Raji (cell line): ENCODE results near the gene UCK1.

Experiments
- POLR2A ChIP-seq: IDR thresholded peaks from 2 replicates; pipeline ENCODE4 v1.6.1; 2011; ENCODE audit warnings: low read depth, low read length, control low read depth; ENCODE audit not compliant: insufficient read depth

The UCK1 gene

DNA sequence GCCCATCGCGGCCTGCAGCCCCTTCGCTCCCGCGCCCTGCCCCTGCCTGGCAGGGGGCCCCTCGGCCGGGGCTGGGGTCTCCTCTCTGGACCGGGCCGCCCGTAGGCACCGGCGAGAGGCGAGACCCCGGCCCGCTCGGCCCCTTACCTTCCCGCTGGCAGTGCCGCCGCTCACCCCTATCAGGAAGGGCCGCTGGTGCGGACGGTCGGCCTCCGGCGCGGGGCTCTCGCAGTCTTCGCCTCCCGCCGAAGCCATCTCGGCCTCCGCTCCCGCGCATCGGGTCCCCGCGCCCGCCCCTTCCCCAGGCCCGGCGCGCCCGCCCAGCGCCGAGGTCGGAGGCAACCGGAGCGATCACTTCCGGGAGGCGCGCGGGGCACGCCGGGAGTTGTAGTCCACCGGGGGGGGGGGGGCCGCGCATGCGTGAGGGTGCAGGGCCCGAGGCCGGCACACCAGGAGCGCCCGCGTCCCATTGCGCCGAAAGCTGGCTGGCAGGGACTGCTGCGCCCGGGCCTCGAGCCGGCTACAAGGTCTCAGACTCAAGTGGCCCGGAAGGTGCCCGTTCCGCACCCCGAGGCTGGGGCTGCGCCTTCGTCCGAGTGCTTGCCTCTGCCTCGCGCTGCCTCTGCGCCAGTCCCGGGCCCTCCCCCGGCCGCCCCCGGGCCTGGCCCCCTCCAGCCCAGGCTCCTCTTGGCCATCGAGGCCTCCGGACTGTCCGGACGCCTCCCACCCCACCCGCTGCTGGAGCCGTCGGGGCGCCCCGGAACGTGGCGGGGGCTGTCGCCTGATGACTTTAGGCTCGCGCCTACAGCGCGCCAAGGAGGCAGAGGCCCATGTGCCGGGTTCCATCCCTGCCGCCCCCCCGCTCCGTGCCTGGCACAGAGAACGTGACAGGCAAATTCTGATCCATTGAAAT, at the start of gene UCK1:
Gene UCK1, minus strand, starts transcription at position 344 of the 913 bp plus-strand sequence. Its CDS starts 89 bp downstream, at position 255.
- peak; percentile 65 for TF ChIP-seq POLR2A

DNA sequence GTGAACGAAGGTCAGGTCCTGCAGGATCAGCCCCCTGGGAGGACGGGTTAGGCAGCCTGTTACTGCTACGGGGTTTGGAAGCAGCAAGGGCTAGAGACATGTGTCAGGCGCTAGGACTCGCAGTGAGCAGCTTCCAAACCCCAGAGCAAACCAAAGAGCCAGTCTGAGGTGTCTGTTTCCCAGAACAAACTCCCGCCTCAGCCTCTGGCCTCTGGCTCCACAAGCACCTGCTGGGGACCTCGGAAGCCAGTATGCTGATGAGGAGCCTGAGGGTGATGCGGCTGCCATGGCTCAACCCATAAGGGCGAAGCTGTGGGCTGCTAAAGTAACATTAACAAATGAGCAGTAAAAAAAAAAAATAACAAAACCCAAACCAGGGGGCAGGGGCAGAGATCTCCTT, 49.3 kb upstream of the UCK1 start:
- no peak for TF ChIP-seq POLR2A

DNA sequence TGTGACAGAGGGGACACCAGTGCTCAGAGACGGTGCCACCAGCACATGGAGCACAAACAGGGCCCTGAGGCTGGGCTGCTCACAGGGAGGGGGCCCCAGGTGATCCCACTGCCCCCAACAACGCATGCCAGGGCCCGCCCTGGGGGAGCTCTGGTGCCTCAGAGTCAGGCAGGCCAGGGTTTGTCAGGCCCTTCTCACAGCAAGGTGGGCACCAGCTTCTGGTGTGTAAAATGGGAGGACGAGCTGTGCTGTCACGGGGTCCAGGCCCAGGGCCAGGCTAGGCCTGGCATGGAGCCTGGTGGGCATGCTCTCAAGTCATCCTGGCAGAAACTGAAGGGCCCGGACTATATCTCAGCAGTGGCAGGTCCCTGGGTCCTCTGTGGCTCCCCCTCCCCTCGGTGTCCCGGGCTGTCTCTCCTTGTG, 48.7 kb upstream of the UCK1 start:
- no peak for TF ChIP-seq POLR2A

DNA sequence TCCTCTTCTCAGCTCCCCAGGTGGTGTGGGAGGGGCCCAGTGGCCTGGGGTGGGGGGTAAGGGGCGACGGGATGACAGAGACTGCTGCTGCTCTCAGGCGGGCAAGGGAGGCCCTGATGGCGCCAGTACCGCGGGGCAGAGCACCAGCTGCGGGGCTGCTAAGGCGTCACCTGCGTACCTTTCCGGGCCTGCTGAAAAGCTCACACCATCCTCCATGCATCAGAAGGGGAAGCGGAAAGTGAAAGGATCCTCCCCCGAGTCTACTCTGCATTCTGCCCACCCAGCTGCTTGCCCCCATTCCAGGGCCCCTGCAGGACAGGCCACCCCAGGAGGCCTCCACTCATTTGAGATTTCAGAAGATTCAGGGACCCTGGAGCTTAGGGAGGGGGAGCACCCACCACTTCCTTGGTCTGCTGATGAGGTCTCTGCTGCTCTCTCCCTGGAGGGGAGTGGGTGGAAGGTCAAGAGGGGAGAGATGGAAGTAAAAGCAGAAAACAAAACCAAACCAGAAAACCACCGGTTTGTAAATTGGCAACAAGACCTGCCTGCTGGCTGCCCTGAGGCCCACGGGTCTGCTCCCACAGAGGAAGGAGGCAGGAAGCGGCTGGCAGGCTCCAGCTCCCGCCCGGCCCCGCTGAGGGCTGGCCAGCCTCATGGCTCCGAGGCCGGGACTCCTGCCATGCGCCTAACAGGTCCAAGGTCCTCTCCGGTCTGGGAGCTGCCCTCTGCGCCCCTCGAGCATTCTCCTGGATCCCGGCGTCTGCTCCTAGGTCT, 47.9 kb upstream of the UCK1 start:
- no peak for TF ChIP-seq POLR2A

DNA sequence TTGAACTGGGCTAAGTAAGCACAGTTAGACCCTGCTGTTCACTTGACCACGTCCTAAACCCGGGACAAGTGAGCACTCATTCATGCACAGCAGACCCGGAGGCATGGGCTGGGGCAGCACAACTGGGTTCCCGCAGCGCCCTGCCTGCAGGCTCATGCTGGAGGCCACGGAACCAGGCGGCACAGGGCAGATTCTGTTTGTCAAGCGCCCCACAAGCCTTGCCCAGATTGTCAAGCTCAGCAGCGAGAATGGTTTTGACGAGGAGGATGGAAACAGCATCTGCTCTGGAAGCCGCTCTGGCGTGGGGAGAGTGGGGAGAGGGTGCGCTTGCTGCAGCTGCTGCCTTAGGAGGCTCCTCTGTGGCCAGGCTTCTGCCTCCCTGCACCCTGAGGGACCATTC, 47.0 kb upstream of the UCK1 start:
- no peak for TF ChIP-seq POLR2A

DNA sequence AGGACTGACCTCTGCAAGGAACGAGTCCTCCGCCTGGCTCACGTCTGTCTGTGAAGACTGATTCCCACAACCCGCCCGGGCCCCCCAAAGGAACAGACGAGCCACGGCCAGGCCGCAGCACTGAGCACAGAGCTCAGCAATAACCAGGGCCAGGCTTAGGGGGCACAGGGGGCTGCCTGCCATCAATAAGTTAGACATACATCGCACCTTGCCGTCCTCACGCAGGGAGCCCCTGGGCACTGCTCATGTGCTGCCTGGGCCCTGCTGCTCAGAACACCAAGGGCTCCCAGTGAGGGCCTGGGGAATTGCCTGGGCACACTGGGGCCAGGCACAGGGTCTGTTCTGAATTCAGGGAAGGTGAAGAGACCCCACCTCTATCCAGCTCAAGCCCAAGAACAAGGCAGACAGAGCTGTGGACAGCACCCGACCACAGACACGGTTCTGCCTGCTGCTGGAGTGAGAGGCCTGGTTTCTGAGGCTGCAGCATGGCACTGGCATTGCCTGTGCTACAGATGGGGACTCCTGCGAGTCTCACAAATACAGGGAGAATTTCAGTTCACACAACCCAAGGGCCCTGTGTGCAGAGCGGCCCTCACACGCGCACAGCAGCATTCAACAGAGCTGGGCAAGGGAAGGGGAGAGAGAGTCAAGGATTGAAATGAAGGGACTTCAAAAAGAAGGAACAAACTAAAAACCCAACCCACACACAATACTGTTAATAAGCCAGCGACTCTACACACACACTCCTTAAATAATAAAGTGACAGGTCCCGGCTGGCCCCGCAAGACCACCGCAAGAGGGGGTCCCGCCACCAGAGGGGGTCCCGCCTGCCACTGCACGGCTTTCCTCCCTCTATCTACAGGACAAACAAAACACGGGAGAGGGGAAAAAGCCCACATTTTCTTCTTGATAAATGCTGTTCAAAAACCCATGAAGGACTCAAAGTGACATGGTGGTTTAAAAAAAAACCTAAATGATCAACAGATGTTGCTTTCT, 46.2 kb upstream of the UCK1 start:
- no peak for TF ChIP-seq POLR2A

DNA sequence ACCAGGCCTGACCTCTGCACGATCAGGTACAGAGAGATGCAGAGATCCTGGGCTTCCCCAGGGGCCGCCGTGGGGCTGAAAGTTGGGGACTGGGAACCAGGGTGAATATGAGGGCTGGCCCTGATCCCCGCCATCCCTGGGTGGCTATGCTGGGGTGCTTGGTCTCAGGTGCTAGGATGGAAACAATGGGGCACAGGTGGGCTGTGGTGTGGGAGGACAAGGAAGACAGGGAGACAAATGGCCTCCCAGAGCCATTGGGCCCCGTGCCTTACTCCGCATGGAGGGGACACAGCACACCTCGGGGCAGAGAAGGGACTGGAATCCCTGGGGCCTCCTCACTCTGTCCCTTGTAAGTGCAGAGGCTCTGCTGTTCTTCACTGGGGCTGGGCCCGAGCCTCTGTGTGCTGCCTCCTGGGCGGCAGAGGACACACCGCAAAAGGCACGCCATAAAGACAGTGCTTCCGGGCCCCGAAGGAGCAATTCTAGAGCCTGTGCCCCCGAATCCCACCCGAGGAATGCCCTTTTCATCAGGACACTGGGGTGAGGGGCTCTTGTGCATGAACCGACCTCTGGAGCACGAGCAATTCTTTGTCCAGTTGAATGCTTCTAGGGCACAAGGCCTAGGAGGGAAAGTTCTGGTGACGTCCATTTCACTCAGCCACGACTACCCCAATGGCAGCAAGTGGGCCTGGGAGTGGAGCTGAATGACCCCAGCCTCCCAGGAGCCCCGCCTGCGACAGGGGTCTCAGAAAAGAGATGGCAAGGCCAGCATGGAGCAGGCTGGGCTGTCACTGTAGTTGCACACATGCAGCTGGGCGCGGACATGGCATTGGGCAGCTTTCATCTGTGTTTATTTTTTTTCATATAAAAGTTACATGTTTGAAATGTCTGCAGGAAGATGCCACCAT, 45.1 kb upstream of the UCK1 start:
- TF ChIP-seq POLR2A, result no peak

DNA sequence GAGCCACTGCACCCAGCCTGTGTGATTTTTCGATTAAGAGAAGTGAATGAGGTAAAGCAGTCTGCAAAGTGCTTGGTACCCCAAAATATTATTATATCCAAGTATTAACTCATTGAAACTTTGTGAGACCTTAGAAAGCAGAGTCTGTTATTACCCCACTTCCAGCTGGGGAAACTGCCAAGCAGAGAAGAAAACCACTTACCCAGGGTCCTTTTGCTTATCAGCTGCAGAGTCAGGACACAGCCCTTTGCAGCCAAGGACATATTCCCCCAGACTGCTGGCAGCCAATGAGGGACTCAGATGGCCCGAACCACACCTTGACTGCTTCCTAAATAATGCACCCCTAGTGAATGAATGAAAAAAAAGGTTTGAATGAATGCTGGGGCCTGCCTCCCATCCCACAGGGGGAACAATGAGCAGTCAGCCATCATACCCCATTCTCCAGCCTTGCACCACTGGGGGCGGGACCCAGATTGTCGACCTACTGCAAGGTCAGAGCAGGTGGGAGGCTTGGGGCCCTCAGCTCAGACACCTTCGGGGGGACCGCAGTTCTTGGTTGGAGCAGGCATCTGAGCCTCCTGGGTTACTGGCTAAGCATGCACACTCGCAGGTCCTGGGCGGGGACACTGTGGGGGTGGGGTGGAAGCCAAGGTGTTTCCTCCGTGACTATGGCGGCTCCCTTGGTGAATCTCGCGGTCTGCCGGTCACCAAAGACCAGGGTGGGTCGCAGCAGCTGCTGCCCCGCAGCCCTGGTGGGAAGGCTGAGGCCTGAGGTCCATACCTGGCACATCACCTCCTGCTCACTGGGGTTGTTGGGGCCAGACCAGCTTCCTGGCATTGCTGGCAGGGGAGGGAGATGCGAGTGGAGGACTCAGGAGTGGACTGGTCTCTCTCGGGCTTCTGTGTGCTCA, 43.9 kb upstream of the UCK1 start:
- TF ChIP-seq POLR2A, result no peak

DNA sequence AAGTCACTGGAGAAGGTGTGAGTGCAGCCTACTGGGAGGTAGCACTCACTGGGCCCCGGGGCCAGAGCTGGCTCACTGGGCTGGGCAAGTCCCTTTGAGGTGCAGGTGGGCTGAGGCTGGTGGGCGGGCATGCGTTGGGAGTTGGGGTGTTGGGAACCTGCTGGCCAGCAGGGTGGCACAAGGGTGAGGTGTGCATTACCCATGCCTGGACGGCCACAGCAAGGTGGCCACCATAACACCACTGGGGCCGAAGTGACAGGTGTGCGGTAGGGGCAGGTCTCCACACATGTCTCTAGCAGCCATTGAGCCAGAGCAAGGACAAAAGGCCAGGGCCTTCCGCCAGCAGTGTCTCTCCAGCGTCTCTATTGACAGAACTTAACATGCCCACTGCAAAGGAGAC, 36.8 kb upstream of the UCK1 start:
- no peak for TF ChIP-seq POLR2A

DNA sequence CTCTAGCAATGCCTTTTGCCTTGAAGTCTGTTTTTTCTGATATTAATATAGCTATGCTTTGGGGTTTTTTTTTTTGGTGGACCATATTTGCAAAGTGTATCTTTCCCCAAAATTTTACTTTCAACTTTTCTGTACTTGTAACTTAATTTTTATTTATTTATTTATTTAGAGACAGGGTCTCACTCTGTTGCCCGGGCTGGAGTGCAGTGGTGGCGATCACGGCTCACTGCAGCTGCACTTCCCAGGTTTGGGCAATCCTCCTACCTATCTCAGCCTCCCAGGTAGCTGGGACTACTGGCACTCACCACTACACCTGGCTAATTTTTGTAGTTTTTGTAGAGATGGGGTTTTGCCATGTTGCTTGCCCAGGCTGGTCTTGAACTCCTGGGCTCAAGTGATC, 35.1 kb upstream of the UCK1 start:
- no peak for TF ChIP-seq POLR2A

DNA sequence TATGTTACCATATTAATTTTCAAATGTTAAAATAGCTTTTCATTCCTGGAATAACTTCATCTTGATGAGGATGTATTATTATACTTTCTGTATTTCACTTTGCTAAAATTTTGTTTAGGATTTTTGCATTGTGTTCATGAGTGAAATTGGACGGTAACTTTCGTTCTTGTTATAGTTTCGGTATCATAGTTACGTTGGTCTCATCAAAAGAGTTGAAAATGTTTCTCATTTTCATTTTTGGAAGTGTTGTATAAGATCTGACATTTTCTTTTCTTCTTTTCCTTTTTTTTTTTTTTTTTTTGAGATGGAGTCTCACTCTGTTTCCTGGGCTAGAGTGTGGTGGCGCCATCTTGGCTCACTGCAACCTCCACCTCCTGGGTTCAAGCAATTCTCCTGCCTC, 34.3 kb upstream of the UCK1 start:
- TF ChIP-seq POLR2A, result no peak

DNA sequence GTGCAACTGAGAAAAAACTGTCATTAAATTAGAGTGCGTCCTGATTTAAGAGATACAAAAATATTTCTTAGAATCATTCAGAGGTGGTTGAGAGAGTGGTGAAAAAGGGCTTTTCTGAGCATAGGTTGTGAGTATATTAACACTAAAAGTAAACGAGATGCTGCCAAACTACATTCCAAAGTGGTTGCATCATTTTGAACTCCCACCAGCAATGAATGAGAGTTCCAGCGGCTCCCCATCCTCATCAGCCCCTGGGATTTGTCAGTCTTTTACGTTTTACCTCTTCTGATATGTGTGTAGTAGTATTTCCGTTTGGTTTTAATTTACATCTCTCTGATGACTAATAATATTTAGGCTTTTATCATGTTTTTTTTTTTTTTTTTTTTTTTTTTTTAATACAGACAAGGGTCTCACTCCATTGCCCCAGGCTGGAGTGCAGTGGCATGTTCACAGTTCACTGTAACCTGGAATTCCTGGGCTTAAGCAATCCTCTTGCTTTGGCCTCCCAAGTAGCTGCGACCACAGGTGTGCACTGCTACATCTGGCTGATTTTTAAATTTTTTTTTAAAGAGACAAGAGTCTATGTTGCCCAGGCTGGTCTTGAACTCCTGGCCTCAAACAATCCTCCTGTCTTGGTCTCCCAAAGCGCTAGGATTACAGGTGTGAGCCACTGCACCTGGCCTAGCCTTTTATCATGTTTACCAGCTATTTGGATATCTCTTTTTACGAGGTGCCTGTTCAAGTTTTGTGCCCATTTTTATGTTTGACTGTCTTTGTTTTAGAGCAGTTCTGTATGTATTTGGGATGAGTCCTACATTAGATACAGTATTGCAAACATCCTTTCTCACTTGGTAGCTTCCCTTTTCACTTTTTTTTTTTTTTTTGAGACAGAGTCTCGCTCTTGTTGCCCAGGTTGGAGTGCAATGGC, 31.2 kb upstream of the UCK1 start:
- TF ChIP-seq POLR2A, result no peak

DNA sequence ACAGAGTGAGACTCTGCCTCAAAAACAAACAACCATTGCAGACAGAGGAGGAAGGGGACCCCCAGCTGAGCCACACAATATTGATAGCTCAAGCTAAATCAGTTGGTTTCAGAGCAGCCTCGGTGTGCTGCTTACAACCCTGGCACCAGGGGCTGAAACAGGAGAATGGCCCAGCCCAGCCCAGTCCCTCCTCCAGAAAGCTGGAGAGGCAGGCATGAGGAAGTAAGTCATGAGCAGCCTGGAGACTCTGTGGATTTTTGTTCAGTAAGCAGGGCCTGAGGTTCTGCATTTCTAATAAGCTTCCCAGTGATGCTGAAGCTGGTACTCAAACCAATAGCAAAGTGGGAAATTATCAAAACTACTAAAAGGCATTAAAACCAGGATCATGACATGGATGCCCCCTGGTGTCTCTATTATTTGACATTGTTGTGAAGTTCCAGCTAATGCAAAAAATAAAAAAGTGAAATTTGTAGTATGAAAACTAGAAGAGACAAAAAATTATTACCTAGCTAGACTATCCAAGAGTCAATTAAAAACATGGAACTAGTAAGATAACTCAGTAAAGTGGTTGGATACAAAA, 28.4 kb upstream of the UCK1 start:
- no peak for TF ChIP-seq POLR2A
